Activated CD8-positive, alpha-beta memory T cell treated with anti-CD3 and anti-CD28 coated beads for 36 hours (primary cell): ENCODE measurements around the gene DPY30. TPM values are rescaled to one million over a fixed set of nuclear protein-coding genes. Genes with fewer than 3 reads are reported as not detected.

Experiments
- CTCF ChIA-PET: fragments of 350-600 bp; sonication (Branson Sonifier 250); formaldehyde crosslinking; loops from one replicate; lab custom pipeline; 2021; ENCODE audit warnings: antibody characterized with exemption; lab: Charles Lee
- POLR2A ChIA-PET: fragments of 350-600 bp; sonication (Branson Sonifier 250); formaldehyde crosslinking; loops from one replicate; lab custom pipeline; 2021; ENCODE audit warnings: antibody characterized with exemption; lab: Charles Lee
- total RNA-seq, 2 experiments: library from RNA; stranded (reverse); gene quantifications; one replicate each; pipeline ENCODE4 v1.2.3, GENCODE V29; 2021

Gene DPY30
- total RNA-seq, 2 experiments from 2014 or later, result 78.3 to 81.2 TPM

- POLR2A ChIA-PET, result no interaction called here
- CTCF ChIA-PET, result no interaction called here
Measured at GRCh38 chr2:31986906-31987305, 52.7 kb downstream of the DPY30 start.

- CTCF ChIA-PET, result no interaction called here
- POLR2A ChIA-PET, result no interaction called here
Measured at GRCh38 chr2:31983762-31984467, 55.7 kb downstream of the DPY30 start.

- ChIA-PET CTCF (no interaction called here), POLR2A (no interaction called here)
Measured at GRCh38 chr2:31980674-31981356, 58.8 kb downstream of the DPY30 start.

GRCh38 chr2:31979956-31980355, 59.6 kb downstream of the DPY30 start:
- CTCF ChIA-PET, result no interaction called here

GRCh38 chr2:31979018-31979417, 60.6 kb downstream of the DPY30 start:
- POLR2A ChIA-PET, result no interaction called here

More at GRCh38 chr2:31979956-31980355, 59.6 kb downstream of the DPY30 start:
- POLR2A ChIA-PET, result no interaction called here

GRCh38 chr2:31978436-31978835, 61.2 kb downstream of the DPY30 start:
- ChIA-PET POLR2A (no interaction called here), CTCF (no interaction called here)

More at GRCh38 chr2:31979018-31979417, 60.6 kb downstream of the DPY30 start:
- CTCF ChIA-PET, result no interaction called here

Other genes starting within 250 kb of the DPY30 start
- gene MEMO1, start 28.8 kb downstream of the DPY30 start, total RNA-seq, result 10 to 100 TPM; 70.3 to 73.1 TPM
- 10 to 100 TPM; 18.8 to 19.5 TPM for gene SPAST, start 23.8 kb upstream of the DPY30 start, total RNA-seq
- 10 to 100 TPM; 28.4 to 29.2 TPM for gene SLC30A6, start 126.1 kb upstream of the DPY30 start, total RNA-seq
- gene NLRC4, start 225.1 kb upstream of the DPY30 start, total RNA-seq, result not detected
- 10 to 100 TPM; 39.1 to 46.6 TPM for gene YIPF4, start 238.1 kb upstream of the DPY30 start, total RNA-seq